SKM-1 (cell line): ENCODE measurements around the gene CYP3A4.
"Not testable (repeated sequence)": the region's sequence is repeated elsewhere in the genome, so short reads cannot be mapped to it uniquely, and the experiment has no call there.

Source experiments
- DNase-seq: peaks from one replicate; lab custom pipeline; 2025; ENCODE audit not compliant: unreplicated experiment; lab: John Stamatoyannopoulos, UW

Gene CYP3A4

GRCh38 chr7:99729486-99730237 is 54.3 kb downstream of the CYP3A4 start:
- DNase-seq, result no peak

DNA sequence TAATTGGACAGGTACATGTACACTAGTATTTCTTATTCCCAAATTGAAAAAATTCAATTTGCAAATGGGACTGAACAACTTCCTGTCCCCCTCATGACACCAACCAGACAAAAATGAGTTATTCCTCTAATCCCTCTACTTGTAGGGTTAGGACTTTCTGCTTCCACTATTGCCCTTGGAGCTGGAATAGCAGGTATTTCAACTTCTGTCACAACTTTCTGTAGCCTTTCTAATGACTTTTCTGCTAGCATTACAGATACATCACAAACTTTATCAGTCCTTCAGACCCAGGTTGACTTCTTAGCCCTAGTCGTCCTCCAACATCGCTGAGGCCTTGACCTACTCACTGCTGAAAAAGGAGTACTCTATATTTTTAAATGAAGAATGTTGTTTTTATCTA is 55.4 kb downstream of the CYP3A4 start:
- DNase-seq, result no peak

- not testable (repeated sequence) for DNase-seq
These were observed 60.8 kb downstream of the CYP3A4 start for GRCh38 chr7:99723201-99723600.

GRCh38 chr7:99720800-99721595 is 63.0 kb downstream of the CYP3A4 start:
- no peak for DNase-seq

- DNase-seq, result no peak
These were observed 63.8 kb downstream of the CYP3A4 start for GRCh38 chr7:99719996-99720769.

GRCh38 chr7:99713995-99714570 is 69.9 kb downstream of the CYP3A4 start:
- no peak for DNase-seq

GRCh38 chr7:99709838-99710578 is 74.0 kb downstream of the CYP3A4 start:
- no peak for DNase-seq

GRCh38 chr7:99709260-99709659 is 74.7 kb downstream of the CYP3A4 start:
- DNase-seq, result no peak

DNA sequence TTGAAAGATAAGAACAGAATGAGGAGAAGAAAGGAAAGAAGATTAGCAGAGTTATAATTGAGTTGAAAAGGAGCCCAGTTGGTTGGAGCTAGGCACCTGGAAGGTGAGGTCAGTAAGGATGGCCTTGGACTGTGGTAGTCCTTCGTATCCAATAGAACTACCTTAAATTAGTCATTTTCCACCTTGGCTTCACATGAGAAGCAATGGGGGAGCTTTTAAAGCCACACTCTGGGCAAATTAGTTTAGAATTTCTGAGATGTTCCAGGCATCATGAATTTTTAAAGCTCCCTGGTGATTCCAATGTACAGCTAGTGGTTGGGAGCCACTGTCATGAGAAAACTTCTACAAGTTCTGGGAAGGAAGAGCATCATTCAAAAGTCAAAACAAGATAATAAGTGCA is 76.9 kb downstream of the CYP3A4 start:
- DNase-seq, result no peak
